Measurements from ENCODE around the gene CACNA2D1.
"Not testable (repeated sequence)": the region's sequence is repeated elsewhere in the genome, so short reads cannot be mapped to it uniquely, and the experiment has no call there.

Gene CACNA2D1

DNA sequence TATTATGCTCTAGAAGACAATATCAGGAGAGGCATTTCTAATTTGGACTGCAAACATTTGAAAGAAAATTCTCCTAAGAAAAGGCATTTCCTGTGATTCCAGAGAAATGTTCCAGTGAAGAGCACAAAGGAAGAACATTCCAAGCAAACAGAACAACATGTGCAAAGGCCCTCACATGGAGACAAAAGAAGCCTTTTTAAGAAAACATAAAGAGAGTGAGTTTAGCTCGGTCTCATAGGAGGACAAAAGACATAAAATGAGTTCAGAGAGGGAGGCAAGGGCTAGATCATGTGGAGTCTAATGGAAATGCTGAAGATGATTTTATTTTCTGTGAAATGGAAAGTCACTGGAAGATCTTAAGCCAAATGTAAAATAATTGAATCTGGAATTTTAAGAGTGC is 404.0 kb downstream of the CACNA2D1 start:
- DNase-seq (ENCODE audit: low spot score) = no peak

DNA sequence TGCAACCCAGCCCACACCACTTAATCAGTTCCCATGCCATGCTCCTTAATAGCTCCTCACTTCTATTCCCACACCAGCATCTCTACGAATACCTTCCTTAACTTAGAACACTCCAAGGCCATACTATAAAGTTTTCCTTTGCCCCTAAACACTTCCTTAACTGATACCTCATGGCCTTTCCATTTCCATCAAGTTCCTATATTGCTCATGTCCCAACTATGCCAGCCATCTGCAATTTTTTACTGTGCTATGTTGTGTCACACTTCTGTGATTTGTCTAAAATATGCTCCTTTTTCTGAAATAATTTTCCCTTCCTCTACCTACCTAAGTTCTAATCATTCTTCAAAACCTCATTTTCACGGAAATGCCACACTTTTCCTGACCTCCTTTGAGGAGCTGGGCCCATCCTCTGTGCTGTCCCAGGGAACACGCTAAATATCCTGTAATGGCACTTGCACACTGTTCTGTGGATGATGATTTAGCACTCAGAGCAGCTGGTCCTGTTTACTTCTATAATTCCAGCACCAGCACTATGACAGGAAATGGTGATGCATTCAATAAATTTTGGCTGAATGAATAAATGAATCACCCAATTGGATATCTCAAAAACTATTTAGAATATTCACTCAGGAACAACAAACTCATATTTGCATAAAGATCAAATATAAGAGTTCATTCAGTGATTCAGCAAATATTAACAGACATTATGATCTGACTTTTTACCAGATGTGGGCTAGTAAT is 407.3 kb downstream of the CACNA2D1 start:
- no peak for DNase-seq (ENCODE audit: low spot score)

- DNase-seq (ENCODE audit: low spot score) = no peak
Measured at GRCh38 chr7:82035456-82035855, 408.1 kb downstream of the CACNA2D1 start.

- no peak for DNase-seq (ENCODE audit: low spot score)
Measured at GRCh38 chr7:82032901-82033300, 410.7 kb downstream of the CACNA2D1 start.

GRCh38 chr7:82029236-82029913 is 414.2 kb downstream of the CACNA2D1 start:
- DNase-seq (ENCODE audit: low spot score) = no peak

GRCh38 chr7:82028097-82028496 is 415.5 kb downstream of the CACNA2D1 start:
- DNase-seq (ENCODE audit: low spot score) = no peak

GRCh38 chr7:82021713-82022112 is 421.9 kb downstream of the CACNA2D1 start:
- DNase-seq (ENCODE audit: low spot score) = no peak

DNA sequence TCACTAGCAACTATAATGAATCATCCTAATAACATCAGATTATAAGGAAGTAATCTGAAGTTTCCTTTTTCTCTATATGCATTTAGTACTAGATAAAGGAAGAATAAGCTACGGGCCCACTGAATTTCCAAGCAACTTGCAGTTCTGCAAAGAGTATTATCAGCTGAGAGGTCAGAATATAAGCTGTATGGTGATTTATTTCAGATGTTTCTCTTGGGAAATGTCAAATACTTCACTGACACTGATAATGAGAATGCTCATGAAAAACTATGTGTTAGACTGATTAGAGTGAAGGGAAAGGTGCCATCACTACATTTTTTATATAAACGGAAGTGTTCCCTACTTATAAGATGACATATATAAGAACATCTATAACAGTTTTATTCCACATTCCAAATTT is 422.5 kb downstream of the CACNA2D1 start:
- no peak for DNase-seq (ENCODE audit: low spot score)

DNA sequence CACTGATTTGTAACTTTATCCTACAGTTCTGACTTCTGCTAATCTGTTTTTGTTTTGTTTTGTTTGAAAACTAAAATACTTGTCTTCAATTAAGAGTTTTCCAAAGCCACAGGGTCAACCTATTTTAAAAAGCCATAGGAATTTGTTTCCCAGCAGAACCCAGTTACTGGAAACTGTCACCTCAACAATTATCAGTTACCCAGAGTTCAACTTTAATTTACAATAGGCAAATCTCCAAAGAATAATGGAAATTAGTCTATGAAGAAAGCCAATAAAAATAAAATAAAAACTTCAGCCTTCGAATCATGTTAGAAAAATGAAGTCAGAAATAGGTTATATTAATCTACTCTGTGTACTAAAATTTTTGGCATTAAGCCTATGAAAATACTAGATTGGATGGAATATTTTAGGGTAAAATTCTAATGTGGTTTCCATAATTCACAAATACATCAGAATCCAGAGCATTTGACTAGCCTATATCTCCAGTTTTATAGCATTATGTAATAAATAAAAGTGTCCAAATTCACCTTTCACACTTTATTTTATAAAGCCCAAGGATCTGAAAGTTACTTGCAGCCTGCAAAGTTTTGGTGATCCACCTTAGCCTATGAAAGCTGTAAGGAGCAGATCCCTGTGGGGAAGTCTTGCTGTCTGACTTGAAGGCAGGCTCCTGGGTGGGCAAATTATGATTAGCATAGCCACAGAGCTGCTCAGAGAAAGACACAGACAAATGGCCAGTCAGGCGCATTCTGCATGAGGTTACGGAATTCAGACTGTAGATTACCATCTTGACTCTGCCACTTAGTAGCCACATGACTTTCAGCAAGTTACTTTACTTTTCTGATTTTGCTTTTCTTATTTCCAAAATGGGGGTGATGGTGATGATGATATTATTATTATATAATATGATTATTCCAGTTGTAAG is 423.8 kb downstream of the CACNA2D1 start:
- no peak for DNase-seq (ENCODE audit: low spot score)

GRCh38 chr7:82018226-82018625 is 425.4 kb downstream of the CACNA2D1 start:
- DNase-seq (ENCODE audit: low spot score) = no peak

DNA sequence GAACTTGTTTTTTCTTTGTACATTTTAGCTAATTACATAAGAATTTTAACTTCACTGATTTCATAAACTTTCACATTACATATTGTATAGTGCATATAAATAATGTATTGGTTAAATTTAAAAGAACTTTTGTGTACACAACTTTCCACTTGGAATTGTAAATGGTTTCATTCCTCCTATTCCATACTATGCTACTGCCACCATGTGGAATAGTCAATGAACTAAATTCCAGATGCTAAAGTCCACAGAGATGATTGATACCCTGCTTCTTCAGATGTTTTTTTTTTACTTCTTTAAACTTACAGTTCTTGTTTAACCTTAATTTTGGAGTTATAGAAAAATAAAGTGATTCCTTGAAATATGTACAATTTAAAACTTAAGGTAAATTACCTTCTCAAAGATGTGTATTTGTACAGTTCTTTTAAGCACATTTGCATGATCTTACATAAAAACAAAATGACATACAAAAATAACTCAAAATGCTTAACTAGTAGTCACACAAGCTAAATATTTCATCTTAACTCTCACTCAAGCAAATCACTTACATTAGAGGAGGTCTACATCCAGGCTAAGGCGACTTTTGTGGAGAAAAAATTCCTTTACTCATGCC is 426.1 kb downstream of the CACNA2D1 start:
- no peak for DNase-seq (ENCODE audit: low spot score)

DNA sequence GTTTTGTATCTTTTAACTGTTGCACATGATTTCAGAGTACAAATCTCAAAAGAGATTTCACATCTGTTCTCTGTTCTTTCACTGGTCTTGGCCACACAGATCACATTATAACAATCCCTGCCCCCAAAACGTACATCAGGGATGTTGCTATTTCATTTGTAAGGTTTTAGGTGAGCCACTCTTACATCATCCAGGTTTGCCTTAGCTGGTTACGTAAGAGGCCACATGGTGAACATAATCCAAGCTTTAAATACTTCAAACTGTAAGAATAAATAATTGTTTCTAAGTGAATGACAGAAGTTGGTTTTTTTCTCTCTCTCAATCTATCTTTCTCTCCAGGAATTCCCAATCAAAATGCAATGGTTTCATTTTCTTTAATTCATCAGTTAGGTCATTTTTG is 427.8 kb downstream of the CACNA2D1 start:
- no peak for DNase-seq (ENCODE audit: low spot score)

- not testable (repeated sequence) for DNase-seq (ENCODE audit: low spot score)
Measured at GRCh38 chr7:82014574-82014973, 429.0 kb downstream of the CACNA2D1 start.

DNA sequence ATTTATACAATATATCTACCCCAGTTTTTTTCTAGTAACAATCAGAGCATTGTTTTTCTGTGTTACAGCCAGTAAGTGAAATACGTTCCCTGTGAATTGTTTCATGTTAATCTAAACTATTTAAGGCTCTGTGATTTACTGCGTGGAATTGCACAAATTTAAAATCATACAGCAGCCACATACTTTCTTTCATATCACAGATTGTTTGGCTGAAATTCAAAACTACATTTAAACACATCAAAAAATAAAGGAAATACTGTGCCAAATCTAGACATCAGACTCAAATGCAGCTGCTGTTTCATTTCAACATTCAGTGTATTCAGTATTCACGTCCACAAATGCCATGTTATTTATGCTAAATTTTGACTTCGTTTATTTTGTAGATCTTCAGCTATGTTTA is 431.1 kb downstream of the CACNA2D1 start:
- no peak for DNase-seq (ENCODE audit: low spot score)

DNA sequence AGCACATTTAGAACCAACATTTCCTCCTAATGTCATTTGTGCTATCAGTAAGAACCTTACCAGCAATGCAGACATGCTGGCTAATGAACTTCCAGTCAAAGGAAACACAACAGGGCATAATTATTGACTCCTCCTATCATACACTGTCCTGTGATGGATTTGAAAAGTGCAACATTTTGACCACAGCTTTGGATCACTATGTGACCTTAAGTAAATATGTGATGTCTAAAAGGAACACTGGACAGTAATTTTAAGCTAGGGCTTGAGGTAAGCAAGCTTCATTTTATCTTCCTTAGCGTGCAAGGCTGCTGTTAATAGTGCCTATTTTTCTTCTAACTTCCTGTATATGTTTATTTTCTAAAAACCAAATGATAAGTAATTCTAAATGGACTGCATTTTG is 433.2 kb downstream of the CACNA2D1 start:
- DNase-seq (ENCODE audit: low spot score) = no peak

DNA sequence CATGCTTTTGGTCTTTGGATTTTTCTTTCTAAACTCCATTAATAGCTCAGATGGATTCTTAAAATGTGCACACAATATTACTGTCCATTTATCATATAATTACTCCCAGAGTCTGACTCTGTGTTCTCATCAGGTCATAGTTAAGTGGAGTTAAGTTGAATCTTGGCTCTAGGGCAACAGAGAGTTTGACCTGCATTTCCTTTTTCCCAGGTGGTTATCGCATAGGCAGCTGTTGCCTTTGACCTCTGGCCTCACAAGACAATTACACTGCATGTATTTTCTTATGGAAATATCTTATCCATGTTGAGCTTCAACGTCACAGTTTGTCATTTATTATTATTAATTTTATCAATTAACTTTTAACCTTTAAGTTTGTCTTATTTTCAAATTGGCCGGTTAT is 436.3 kb downstream of the CACNA2D1 start:
- no peak for DNase-seq (ENCODE audit: low spot score)

GRCh38 chr7:82005056-82005455 is 438.5 kb downstream of the CACNA2D1 start:
- DNase-seq (ENCODE audit: low spot score) = no peak

GRCh38 chr7:81993186-81993585 is 450.4 kb downstream of the CACNA2D1 start:
- DNase-seq (ENCODE audit: low spot score) = no peak

DNA sequence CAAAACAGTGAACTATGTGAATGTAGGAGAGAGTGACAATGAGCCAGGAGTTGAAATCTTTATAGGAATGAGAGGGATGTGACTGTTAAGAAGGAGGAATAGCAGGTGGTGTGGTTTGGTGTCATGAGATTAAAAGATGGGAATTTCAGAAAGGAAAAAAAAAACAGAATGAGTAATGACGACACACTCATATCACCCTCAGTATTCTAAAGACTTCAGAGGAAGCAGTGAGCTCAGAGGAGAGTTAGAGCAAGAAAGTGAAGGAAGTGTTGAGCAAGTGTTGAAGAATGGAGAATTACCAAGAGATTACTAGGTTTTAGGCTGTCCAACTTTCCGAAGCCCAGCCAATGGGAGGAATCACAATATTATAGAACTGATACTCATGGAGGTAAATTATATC is 453.2 kb downstream of the CACNA2D1 start:
- no peak for DNase-seq (ENCODE audit: low spot score)

DNA sequence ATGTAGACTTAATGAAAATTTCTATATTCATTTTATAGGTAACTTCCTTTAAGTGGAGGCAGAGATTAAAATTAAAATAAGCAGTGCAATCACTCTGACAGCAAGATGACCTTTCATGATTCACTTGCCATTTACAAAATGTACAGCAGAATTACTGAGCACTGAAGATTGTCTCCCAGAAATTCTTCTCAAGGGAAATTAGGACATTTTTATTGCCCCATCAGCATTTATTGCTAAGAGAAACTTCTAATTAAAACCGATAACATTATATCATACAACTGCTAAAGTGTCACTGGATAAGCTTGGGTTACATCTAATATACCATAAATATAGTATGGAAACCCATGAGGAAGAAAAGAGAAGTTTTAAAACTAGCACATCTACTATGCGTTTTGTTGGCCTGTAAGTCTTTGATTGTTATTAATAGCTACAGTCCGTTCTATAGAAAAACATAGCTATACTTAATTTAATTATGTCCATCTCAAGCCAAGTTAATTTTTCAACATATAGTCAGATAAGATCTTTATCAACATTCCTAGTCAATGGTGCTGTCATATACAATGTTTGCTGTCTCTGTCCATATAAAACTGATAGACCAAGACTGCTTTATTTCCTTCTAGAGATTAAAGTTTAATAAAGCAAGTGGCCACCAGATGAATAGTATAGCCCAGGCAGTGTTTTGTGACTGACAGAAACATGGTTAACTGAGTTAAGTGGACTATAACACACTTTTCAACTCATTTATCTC is 456.7 kb downstream of the CACNA2D1 start:
- no peak for DNase-seq (ENCODE audit: low spot score)

DNA sequence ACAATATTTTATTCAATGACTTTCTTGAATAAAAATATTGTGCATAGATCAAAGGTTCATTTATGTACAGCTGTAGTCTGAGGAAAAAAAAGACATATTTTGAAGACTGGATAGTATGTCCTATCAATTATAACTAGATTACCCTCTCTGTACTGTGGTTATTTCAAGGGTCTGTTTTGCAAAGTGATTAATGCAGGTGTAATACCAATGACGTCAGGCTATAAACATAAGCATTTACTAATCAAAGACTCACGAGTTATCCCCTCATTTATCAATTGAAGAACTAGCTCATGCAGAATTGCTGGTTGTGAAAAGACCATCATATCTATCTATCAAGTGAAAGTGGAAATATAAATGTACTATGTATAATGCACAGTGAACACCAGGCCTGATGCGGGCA is 460.2 kb downstream of the CACNA2D1 start:
- no peak for DNase-seq (ENCODE audit: low spot score)

DNA sequence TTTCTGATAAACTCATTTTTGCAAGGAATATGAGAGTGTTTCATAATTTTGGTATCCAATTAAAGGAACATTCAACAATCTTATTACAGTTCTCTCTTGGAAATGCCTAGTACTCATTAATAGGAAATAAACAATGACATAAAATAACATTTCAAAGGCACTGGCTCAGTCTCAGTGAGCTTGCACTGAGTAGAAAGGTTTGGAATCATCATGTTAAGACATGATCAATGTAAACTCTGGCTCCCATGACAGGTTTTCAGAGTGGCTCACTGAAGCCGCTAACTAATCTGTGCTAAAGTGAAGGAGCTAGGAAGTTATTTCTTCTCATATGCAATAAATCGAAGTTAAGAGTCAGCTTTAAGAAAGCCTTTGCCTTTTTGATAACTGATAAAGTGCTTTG is 470.5 kb downstream of the CACNA2D1 start:
- DNase-seq (ENCODE audit: low spot score) = no peak
